HAP-1 (cell line): ENCODE data around the gene RENBP.
"Not testable (repeated sequence)": the region's sequence is repeated elsewhere in the genome, so short reads cannot be mapped to it uniquely, and the experiment has no call there.

Experiments
- DNase-seq, 2 experiments: peaks; one replicate each; pipeline ENCODE4 v3.0.0-alpha.2; 2016 to 2020; ENCODE audit warnings: low spot score in 2 of 2
- H3K27me3 ChIP-seq: fragments of 250-450 bp; sonication (Bioruptor Pico); 2 replicates; pipeline ENCODE4 v1.5.1; 2020; ENCODE audit warnings: low read depth, mild to moderate bottlenecking, moderate library complexity
- H3K36me3 ChIP-seq: fragments of 250-450 bp; sonication (Bioruptor Pico); replicated peaks from 2 replicates; pipeline ENCODE4 v1.5.1; 2020; ENCODE audit warnings: mild to moderate bottlenecking
- H3K4me1 ChIP-seq: fragments of 250-450 bp; sonication (Bioruptor Pico); 2 replicates; pipeline ENCODE4 v1.5.1; 2020; ENCODE audit warnings: mild to moderate bottlenecking
- H3K4me3 ChIP-seq: fragments of 250-450 bp; sonication (Bioruptor Pico); 2 replicates; pipeline ENCODE4 v1.5.1; 2020; ENCODE audit warnings: mild to moderate bottlenecking, moderate library complexity
- H3K9me3 ChIP-seq: fragments of 250-450 bp; sonication (Bioruptor Pico); 2 replicates; pipeline ENCODE4 v1.5.1; 2020; ENCODE audit warnings: mild to moderate bottlenecking, moderate library complexity
- in situ Hi-C: fragments of 300-500 bp; cut with MboI; formaldehyde crosslinking; loops from 3 replicates; pipeline ENCODE4 v1.14.3; 2020; ENCODE audit warnings: low sequenced_read_pairs, inconsistent platforms, mixed read lengths

Gene RENBP

DNA sequence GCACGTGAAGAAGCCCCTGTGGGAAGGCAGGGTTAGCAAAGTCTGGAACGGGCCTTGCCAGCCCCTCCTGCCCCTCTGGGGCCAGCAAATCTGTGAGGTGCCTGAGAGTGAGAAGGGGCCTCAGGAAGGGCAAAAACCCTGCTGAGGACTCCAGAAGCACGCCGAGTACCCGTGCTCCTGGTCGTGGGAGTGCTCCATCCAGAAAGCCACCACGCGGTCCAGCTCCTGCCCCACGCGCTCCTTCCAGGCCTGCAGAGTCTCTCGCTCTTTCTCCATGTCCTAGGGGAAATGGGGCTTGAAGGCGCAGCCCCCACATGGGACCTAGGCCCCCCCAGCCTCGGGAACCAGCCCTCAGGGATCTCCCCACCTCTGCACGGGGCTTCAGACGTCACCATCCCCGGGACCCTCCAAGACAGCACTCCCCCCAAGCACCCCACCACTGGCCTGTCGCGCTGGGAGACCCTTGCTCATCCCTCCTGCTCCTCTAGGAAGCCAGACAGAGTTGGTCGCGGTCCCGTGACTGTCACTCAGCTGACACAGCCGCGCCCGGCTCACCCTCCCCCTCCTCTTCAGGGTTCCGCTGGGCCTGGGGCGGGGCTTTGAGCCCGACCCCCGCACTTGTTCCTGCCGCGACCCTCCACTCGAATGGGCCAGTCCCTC is at the start of gene RENBP:
TSS of gene RENBP (minus strand) at position 504 of the 660 bp plus-strand sequence. CDS start at position 471, 33 bp downstream.
- no peaks in the 10 kb centered on the region for H3K9me3 ChIP-seq
- DNase-seq: peak; percentile 60 to 82
- H3K27me3 ChIP-seq: no peaks in the 10 kb centered on the region
- H3K36me3 ChIP-seq: peaks cover 13% of the 10 kb centered on the region
- in situ Hi-C loops: no loop called here
- peak within 1 kb of the TSS; percentile 31 for H3K4me3 ChIP-seq
- peaks cover 7% of the 10 kb centered on the region for H3K4me1 ChIP-seq

DNA sequence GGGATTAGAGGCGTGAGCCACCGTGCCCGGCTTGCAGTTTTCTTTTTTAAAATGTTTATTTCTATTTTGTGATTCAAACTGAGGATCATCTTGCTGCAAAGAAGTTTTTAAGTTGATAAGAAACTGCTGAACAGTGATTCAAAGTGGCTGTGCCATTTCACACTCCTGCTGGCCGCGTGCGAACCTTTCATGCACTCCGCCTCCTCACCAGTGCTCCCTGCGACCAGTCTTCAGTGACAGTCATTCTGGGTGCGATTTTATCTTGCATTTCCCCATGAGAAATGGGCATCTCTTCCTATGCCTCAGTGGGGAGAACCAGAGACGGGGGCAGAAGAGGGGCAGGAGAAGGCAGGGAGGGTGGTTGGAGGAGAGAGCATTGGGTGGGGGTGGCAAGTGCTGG is 49.5 kb upstream of the RENBP start:
- Histone ChIP-seq H3K4me3 (no peak overlapping the region), H3K4me1 (no peaks in the 10 kb centered on the region), H3K27me3 (no peaks in the 10 kb centered on the region), H3K9me3 (no peaks in the 10 kb centered on the region), H3K36me3 (no peaks in the 10 kb centered on the region)
- in situ Hi-C loops: no loop called here
- no peak for DNase-seq

DNA sequence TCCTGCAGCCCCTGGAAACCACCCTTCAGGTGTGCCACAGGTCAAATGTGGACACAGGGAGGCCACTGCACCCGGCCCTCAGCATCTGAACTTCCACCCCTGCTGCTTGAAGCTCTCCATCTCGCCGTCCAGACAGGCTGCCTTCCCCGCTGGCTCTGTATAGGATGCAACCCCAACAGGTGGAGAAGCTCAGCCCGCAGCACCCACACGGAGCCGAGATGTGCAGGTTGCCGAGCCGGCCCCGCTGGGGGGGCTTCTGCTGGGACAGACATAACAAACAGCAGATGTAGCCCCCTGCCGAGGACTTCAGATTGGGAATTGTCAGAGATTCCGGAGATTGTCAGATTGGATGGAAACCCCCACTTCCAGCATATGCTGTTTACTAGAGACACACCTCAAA is 48.6 kb upstream of the RENBP start:
- Histone ChIP-seq H3K9me3 (no peaks in the 10 kb centered on the region), H3K36me3 (no peaks in the 10 kb centered on the region), H3K4me1 (no peaks in the 10 kb centered on the region), H3K4me3 (no peak overlapping the region), H3K27me3 (no peaks in the 10 kb centered on the region)
- no peak for DNase-seq
- in situ Hi-C loops: no loop called here

DNA sequence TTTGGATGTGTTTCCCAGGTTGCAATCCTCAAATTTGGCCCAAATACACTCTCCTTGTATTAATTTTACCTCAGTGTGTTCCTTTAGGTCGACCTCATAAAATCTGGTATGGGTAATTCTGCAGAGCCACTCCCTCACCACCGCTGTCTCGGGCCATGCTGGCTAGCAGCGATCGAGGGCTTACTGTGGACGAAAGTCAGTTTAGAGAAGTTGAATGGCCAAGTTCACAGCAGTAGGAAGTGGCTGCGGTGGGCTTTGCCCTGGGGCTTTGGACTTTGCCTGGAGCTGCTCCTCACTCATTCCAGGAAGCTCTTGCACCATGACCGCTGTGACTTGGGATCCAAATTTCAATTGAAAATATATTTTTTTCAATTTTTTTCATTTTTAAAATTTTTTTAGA is 47.7 kb upstream of the RENBP start:
- Histone ChIP-seq H3K9me3 (no peaks in the 10 kb centered on the region), H3K36me3 (no peaks in the 10 kb centered on the region), H3K4me1 (no peaks in the 10 kb centered on the region), H3K4me3 (no peak overlapping the region), H3K27me3 (no peaks in the 10 kb centered on the region)
- DNase-seq: no peak
- in situ Hi-C loops: no loop called here

DNA sequence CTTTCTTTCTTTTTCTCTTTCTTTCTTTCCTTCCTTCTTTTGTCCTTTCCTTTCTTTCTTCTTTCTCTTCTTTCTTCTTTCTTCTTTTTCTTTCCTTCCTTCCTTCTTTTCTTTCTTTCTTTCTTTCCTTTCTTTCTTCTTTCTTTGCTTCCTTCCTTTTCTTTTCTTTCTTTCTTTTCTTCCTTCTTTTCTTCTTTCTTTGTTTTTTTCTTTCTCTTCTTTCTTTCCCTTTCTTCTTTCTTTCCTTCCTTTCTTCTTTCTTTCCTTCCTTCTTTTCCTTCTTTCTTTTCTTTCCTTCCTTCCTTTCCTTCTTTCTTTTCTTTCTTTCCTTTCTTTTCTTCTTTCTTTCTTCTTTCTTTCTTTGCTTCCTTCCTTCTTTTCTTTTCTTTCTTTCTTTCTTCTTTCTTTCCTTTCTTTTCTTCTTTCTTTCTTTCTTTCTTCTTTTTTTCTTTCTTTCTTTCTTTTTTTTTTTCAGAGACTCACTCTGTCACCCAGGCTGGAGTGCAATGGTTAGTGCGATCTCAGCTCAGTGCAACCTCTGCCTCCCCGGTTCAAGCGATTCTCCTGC is 46.7 kb upstream of the RENBP start:
- Histone ChIP-seq H3K4me3 (no peak overlapping the region), H3K9me3 (no peaks in the 10 kb centered on the region), H3K36me3 (no peaks in the 10 kb centered on the region), H3K4me1 (no peaks in the 10 kb centered on the region), H3K27me3 (no peaks in the 10 kb centered on the region)
- in situ Hi-C loops: no loop called here
- DNase-seq: no peak

DNA sequence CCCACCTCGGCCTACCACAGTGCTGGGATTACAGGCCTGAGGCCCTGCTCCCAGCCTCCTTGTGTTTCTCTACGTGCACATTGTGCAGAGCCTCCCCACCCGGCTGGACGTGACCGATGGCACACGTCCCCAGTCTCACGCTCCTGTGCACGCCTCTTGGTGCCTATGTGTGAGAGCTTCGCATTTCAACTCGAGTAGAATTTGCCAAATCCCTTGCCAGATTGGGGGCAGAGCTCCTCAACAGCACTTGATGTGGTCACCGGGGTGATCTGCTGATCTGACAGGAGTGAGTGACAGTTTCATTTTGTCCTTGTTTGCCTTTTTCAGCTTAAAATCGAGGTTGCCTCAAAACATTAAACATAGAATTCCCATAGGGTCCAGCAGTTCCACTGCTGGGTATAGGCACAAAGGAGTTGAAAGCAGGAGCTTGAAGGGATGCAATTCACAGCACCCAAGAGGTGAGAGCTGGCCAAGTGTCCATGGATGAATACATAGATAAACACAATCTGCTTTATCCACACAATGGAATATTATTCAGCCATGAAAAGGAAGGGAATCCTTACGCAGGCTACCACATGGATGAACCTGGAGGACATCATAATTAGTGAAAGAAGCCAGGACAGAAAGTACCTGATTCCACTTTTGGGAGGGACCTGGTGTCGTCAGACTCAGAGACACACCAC is 45.7 kb upstream of the RENBP start:
- Histone ChIP-seq H3K36me3 (no peaks in the 10 kb centered on the region), H3K4me1 (no peaks in the 10 kb centered on the region), H3K4me3 (no peak overlapping the region), H3K9me3 (no peaks in the 10 kb centered on the region), H3K27me3 (no peaks in the 10 kb centered on the region)
- in situ Hi-C loops: no loop called here
- no peak for DNase-seq

DNA sequence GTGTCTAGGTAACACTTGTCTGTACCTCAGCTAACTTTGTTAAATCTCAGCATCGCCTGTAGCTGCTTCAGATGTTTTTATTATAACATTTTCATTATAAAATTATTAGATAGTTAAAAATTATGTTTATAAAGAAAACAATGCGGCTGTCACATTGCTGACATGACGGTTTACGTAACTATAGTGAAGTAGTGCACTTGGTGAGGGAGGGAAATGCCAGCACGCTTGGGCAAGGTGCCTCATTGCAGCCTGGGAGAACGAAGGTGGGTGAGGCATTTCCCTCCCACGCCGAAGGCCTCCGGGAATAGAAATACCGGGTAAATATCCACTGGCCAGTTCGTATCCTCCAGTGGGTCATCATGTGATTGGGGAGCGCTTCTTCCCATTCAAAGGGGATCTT is 44.0 kb upstream of the RENBP start:
- Histone ChIP-seq H3K4me3 (no peak overlapping the region), H3K4me1 (no peaks in the 10 kb centered on the region), H3K36me3 (no peaks in the 10 kb centered on the region), H3K9me3 (no peaks in the 10 kb centered on the region), H3K27me3 (no peaks in the 10 kb centered on the region)
- in situ Hi-C loops: no loop called here
- no peak for DNase-seq

DNA sequence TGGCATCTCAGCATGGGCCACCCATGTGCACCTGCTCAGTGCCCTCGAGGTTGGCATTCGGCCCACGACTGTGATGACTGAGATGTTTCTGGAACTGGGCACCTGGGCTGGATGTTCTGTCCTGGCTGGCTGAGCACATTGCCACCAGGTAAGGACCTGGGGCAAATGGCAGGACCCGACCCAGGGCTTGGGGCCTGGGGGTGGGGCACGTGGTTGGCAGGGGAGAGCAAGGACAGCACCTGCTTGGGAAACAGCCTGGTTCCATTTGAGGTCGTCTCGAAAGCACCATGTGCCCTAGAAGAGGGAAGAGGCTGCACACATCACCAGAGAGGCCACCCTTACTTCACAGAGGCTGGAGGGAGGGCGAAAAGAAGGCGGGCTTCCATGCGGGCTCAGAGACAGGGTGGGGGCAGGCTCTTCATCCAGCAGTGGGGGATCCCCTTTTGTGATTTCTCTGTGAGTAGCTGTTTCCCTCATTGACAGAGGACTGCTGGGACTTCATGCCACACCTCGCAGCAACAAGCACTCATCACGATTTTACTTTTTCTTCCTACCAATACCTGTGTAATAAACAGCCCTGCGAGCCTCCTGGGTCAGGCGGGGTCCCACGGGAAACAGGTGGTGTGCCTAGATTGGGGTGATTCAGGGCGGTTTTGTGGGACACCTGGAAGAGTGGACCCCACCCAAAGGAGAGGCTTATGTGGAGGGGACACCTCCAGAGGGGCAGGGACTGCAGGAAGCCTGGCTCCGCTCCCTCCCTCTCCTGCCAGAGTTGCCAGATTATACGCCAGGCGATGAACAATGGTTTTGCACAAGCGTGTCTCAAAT is 40.1 kb upstream of the RENBP start:
- DNase-seq: no peak
- no peaks in the 10 kb centered on the region for H3K27me3 ChIP-seq
- H3K4me1 ChIP-seq: no peaks in the 10 kb centered on the region
- H3K4me3 ChIP-seq: no peak overlapping the region
- no peaks in the 10 kb centered on the region for H3K36me3 ChIP-seq
- no peaks in the 10 kb centered on the region for H3K9me3 ChIP-seq
- in situ Hi-C loops: no loop called here

DNA sequence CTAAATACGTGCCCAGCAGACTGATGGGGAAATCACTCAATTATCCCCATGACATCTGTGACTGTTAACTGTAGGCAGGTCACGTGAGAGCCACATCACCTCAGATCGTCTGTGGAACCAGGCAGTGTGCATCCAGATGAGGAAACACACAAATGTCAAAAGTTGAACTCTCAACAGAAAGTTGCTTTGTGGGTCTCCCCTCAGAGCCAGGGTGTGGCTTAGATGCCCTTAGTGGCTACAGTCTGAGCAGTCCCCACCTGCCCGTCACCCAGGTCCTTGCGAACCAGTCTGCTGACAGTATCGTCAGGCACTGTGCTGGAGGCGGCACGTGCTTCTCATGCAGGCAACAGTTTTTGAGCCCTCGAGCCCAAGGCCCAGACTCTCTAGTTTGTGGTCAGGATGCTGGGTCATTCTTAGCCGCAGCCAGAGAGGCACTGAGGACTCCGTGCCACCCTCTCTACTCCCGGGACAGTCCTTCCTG is 38.9 kb upstream of the RENBP start:
- no peaks in the 10 kb centered on the region for H3K36me3 ChIP-seq
- in situ Hi-C loops: no loop called here
- H3K27me3 ChIP-seq: no peaks in the 10 kb centered on the region
- H3K4me3 ChIP-seq: no peak overlapping the region
- DNase-seq: no peak
- no peaks in the 10 kb centered on the region for H3K4me1 ChIP-seq
- no peaks in the 10 kb centered on the region for H3K9me3 ChIP-seq

DNA sequence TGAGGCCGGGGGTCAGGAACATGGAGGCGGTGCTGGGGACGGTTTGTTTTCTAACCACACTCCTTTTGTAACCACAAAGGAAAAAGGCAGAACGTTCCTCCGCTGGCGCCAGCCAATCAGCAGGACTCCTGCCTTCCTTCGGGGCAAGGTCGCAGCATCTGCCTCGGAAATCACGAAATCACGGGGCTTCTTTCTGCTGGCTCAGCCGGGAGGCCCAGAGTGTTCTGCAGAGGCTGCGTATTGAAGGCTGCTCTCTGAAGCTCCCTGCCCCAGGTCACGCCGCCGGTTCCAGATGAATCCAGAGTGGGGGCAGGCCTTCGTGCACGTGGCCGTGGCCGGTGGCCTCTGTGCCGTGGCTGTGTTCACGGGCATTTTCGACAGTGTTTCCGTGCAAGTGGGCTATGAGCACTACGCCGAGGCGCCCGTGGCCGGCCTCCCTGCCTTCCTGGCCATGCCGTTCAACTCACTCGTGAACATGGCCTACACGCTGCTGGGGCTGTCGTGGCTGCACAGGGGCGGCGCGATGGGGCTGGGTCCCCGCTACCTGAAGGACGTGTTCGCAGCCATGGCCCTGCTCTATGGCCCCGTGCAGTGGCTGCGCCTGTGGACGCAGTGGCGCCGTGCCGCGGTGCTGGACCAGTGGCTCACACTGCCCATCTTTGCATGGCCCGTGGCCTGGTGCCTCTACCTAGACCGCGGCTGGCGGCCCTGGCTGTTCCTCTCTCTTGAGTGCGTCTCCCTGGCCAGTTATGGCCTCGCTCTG is 37.5 kb upstream of the RENBP start:
- in situ Hi-C loops: no loop called here
- no peaks in the 10 kb centered on the region for H3K9me3 ChIP-seq
- DNase-seq: no peak
- H3K4me1 ChIP-seq: no peaks in the 10 kb centered on the region
- H3K4me3 ChIP-seq: no peak overlapping the region
- H3K36me3 ChIP-seq: no peaks in the 10 kb centered on the region
- no peaks in the 10 kb centered on the region for H3K27me3 ChIP-seq

DNA sequence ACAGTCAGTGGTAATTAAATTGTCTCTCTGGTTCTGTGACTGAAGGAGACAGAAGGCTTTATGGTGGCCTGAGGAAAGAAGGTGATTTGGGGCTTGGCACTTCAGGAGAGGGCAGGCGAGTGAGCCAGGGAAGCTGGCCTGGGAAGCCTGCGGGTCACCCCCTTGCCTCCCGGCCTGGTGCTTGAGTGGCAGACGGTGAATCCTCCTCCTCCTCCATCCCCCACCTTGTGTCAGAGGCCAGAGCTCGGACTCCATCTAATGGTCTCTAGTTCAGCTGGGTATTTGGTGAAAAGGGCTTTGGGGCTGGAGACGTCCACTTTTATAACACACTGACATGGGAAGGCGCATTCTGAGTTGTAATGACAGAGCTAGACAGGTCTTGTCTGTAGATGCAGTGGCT is 36.8 kb upstream of the RENBP start:
- in situ Hi-C loops: no loop called here
- Histone ChIP-seq H3K27me3 (no peaks in the 10 kb centered on the region), H3K4me1 (no peaks in the 10 kb centered on the region), H3K9me3 (no peaks in the 10 kb centered on the region), H3K36me3 (no peaks in the 10 kb centered on the region), H3K4me3 (no peak overlapping the region)
- no peak for DNase-seq

DNA sequence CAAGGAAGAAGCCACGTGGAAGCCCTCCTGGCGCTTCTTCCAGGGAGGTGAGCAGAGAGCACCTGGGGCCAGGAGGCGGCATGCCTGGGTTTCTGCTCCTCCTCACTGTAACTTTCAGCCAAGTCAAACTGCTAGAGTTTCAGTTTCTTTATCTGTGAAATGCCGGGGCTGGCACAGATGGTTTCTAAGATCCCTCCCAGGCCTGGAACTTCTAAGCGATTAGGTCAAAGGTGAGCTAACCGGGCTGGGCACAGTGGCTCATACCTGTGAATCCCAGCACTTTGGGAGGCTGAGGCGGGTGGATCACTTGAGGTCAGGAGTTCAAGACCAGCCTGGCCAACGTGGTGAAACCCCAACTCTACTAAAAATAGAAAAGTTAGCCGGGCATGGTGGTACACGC is 36.0 kb upstream of the RENBP start:
- H3K36me3 ChIP-seq, H3K4me1 ChIP-seq, H3K27me3 ChIP-seq, H3K4me3 ChIP-seq, in situ Hi-C loops, H3K9me3 ChIP-seq, DNase-seq: not testable (repeated sequence)

DNA sequence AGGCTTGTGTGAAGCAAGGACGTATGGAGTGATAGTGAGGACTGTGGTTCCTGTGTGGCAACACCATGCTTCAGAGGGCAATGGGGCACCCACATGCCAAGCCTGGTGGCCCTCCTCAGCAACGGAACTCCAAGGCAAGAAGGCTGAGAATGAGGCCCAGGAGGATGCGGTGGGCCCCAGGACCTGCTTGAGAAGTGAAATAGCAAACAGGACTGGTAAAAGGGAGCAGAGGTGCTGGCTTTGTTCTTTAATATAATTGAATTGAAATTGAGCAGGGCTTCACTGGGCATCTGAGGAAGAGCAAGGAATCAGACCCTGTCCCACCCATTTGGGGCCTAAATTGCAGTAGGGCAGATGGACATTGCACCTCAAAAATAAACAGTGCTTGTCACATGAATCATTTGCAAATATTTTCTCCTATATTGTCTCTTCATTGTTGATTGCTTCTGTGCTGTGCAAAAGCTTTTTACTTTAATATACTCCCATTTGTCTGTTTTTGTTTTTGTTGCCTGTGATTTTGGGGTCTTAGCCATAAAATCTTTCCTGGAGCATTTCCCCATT is 30.4 kb upstream of the RENBP start:
- DNase-seq: no peak
- Histone ChIP-seq H3K9me3 (no peaks in the 10 kb centered on the region), H3K4me3 (no peak overlapping the region), H3K4me1 (peaks cover 4% of the 10 kb centered on the region; the same call in 1 of the 2 replicates), H3K27me3 (no peaks in the 10 kb centered on the region), H3K36me3 (peaks cover 9% of the 10 kb centered on the region)
- in situ Hi-C loops: no loop called here
